Keratinocyte (primary cell): ENCODE measurements around the gene FXYD5.

Source experiments
- CTCF ChIP-seq, 3 experiments: IDR thresholded peaks in 1 of 3; conservative IDR thresholded peaks in 1 of 3; optimal IDR thresholded peaks in 1 of 3; 2 replicates in 2 of 3; 3 replicates in 1 of 3; pipeline versions ENCODE3 to v1.5.1; 2011; ENCODE audit warnings: low read length in 3 of 3, mild to moderate bottlenecking in 3 of 3, moderate library complexity in 2 of 3, control low read depth in 1 of 3, inconsistent platforms in 1 of 3; ENCODE audit not compliant: insufficient read depth in 2 of 3; ENCODE audit errors: extremely low read depth in 1 of 3
- EZH2 ChIP-seq: IDR thresholded peaks from one replicate; pipeline ENCODE4 v1.6.1; 2012; ENCODE audit warnings: inconsistent platforms, mild to moderate bottlenecking, low read length, moderate library complexity

GRCh38 chr19:35106898-35107541 lies 47.5 kb upstream of the FXYD5 start:
- TF ChIP-seq CTCF (optimal IDR thresholded peaks at IDR 0.05 in 1 of 3, IDR thresholded peaks at IDR 0.05 in 1 of 3, conservative IDR thresholded peaks at IDR 0.05 in 1 of 3; ENCODE audit: extremely low read depth in 1 of 3, insufficient read depth in 2 of 3, low read length in 3 of 3) (no peak), EZH2 (no peak)
